Dermis microvascular lymphatic vessel endothelial cell (primary cell): Measurements from ENCODE around the gene DLGAP4. TPM values are rescaled to one million over a fixed set of nuclear protein-coding genes. Genes with fewer than 3 reads are reported as not detected.

Source experiments
- DNase-seq, 2 donors: peaks; one replicate each; pipeline versions ENCODE4 v3.0.0 to v3.0.0-alpha.2; 2010; ENCODE audit warnings: low read depth in 2 of 2
- total RNA-seq: library from RNA; depleted of rRNA; stranded (reverse); fragments of >200 nt; gene quantifications from 2 replicates; pipeline ENCODE4 v1.2.1, GENCODE V29; 2014

Gene DLGAP4
- total RNA-seq, 1 donor from 2014 or later, result 7.8 TPM

DNA sequence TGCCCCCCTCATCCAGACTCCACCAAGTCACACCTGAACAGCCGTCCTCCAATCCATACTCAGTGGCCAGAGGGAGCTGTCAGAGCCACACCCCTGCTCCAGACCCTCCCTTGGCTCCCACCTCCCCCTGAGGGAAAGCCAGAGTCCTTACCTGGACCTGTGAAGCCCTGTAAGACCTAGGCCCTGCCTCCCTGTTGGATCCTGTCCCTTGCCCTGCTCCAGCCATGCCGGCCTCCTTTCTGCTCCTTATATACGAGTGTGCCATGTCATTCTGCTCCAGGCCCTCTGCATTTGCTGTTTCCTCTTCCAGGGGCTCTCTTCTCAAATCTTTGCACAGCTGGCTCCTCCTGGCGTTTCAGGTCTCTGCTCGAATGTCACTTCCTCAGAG, 134.9 kb downstream of the DLGAP4 start:
- no peak for DNase-seq

DNA sequence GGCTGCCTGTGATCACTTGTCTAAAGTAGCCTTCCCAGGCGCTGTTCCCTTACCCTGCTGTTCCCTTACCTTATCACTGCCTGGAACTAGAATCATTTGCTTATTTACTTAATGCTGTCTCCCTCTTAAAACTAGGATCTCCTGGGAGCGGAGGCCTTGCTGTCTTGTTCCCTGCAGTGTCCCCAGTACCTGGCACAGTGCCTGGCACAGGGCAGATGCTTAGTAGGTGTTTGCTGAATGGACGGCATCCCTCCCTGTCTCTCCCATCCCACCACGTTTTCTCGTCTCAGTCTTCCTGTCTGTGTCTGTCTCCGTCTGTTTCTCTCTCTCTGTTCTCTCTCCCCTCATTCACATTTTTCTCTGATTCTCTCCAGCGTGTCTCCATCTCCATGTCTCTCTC, 135.3 kb downstream of the DLGAP4 start:
- DNase-seq, result no peak

DNA sequence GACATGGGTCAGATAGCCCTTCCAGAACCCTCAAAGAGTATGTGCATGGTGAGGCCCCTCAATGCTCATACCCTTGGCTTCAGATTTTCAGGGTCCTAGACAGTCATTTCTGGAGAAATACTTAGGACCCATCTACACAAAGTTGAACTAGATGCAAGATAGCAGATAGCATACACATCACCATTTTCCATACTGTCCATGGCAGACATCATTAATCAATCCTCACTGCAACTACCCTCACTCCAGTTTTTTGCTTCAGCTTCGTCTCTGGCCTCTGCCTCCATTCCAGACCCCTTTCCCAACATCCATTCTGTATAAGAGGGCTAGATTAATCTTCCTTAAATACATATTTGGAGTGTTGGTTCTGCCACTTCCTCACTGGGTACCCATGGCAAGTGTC, 139.7 kb downstream of the DLGAP4 start:
- no peak for DNase-seq

DNA sequence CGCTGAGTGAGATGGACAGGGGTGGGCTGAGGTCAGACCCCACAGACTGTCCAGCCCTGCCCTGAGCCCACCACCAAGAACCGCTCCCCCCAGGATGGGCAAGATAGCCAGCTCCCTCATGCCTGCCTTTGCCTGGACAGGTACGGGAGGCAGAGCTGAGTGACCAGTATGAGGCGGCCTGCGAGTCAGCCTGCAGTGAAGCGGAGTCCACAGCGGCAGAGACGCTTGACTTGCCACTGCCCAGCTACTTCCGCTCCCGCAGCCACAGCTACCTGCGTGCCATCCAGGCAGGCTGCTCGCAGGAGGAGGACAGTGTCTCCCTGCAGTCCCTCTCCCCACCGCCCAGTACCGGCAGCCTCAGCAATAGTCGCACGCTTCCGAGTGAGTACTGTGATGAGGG, 140.4 kb downstream of the DLGAP4 start:
- DNase-seq, result no peak

DNA sequence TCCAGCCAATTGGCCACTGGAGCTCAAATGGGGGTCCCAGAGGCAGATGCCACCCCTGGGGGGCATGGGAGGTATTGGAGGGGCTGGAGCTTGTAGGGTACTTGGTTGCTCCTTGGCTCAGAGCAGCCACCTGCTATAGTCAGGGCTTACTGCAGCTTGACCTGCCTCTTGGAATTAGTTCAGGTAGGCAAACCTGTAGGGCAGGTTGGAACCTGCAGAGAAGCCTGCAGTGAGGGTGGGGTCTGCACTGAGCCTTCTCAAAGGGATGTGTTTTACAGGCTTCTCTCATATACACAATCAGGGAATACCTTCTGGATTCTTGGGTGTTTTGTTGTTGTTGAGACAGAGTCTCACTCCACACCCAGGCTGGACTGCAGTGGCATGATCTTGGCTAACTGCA, 141.0 kb downstream of the DLGAP4 start:
- DNase-seq, result no peak

DNA sequence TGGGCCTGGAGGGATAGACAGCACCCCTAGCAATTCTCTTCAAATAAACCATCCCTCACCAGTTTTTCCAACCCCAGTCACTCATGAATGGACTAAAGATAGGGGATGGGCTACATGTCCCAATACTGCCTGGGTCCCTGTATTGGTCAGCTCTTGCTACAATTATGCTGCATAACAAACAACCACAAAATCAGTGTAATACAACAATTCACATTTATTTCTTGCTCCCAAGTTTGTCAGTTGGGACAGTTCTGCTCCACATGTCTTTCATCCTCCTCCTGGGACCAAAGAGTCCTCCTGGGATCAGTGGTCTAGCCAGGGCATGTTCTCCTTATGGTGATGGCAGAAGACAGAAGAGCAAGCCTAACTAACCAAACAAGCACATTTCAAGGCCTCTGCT, 143.5 kb downstream of the DLGAP4 start:
- DNase-seq, result no peak

DNA sequence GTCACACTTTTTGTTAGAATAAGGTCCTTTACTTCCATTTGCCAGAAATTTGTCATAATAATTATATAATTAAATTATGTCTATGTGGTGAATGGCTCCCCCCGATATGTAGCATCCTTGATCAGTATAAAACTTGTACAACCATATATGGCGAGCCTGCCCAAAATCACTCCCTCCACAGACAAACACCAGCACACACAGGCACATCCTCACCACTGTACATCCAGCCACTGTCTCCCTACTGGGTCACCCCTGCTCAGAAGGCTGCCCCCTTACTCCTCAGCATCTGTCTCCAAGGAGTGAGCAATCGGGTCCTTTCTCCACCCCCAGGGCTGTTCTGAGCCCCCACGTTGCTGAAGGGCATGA, 148.2 kb downstream of the DLGAP4 start:
- no peak for DNase-seq

DNA sequence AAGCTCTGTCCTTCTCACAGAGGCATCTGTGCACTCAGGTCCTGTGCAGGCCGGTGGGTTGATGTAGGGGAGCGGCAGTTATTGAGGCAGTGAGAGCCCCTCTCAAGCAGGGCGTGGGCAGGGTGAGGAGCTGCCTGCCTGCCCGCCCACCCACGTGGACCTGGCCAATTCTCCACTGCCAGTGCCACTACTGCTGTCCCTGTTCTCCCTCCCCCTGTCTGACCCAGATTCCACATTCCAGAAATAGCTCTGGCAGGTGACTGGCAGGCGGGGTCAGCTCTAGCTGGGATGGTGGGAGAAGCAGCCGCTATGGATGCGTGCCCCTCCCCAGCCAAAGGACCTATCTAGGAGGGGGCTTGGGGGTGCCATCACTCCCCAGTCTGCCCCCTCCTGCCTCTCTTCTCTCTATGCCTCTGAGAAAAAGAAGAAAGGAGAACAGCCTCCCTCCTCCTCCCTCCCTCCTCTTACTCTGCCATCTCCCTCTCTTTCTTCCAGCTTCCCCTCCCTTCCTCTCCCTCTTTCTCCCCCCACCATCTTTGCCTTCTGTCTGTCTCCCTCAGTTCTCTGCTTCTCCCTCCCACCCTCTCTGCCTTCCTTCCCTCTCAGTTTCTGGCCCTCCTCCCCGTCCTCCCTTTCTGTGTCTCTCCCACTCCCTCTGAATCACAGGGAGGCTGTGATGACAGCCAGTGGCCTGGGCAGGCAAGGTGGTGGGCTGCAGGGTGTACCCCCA, 148.7 kb downstream of the DLGAP4 start:
- no peak for DNase-seq

DNA sequence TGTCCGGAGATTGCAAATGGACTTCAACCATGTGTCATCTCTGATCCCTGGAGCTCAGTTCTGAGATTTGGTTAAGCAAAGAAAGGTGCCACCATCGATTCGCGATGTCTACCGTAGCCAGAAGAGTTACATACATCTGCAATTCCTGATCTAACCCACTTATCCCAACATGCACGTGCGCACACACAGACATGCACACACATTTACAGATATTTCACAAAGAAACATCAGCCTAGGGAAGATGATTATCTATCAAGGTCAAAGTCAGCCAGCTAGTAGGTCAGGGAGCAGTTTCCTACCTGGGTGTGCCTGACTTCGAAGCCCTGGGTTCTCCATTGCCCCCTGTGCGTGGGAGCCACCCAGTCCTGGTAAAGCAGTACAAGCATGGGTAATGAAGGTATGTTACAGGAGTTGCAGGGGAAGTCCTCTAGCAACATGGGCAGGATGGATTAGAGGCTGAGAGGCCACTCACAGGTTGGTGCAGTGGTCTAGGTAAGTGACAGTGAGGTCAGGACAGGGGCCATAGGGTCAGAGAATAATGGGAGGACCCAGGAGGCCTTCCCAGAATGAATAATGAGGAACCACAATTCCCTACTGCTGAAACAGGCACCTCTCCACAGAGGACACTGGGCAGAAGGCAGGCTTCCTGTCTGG, 150.0 kb downstream of the DLGAP4 start:
- no peak for DNase-seq

DNA sequence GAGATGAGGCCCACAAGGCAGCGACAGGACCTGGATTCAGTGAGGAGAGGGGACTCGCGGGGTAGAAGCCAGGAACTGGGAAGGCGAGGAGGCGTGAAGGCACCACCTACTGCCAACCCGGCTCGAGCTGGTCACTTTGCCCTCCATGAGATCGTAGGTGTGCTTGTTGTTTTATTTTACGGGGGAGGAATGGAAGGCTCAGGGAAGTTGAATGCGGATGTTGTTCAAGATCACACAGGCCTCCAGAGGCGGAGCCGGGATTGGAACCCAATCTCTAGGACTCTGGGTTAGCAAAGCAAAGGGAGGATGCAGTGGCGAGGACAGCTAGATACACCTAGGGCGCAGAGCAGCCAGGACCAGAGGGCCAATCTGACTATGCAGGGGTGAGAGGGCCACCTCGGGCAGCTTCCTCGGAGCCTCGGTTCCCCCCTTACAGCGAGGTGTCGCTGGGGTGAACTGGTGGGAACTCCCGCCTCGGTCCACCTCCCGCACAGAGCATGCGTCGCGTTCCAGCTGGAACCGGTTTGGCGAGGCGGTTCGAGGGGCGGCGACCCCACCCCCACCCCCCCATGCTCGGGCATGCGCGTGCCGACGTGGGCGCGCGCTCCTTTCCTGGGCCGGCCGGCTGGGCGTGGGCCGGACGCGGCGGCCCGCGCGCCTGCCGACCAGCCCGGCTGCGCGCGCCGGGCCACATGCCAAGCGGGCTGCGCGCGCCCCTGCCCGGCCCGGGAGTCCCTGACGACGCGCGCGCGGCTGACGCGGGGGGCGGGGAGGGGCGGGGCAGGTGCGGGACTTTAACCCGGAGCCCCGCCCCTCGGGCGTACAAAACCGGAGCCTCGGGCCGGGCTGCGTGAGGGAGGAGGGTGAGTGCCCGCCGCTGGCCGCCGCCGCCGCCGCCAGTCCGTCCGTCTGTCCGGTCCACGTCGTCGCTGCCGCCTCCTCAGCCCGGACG, 154.8 kb downstream of the DLGAP4 start:
- peak; percentile 80 to 92 for DNase-seq

DNA sequence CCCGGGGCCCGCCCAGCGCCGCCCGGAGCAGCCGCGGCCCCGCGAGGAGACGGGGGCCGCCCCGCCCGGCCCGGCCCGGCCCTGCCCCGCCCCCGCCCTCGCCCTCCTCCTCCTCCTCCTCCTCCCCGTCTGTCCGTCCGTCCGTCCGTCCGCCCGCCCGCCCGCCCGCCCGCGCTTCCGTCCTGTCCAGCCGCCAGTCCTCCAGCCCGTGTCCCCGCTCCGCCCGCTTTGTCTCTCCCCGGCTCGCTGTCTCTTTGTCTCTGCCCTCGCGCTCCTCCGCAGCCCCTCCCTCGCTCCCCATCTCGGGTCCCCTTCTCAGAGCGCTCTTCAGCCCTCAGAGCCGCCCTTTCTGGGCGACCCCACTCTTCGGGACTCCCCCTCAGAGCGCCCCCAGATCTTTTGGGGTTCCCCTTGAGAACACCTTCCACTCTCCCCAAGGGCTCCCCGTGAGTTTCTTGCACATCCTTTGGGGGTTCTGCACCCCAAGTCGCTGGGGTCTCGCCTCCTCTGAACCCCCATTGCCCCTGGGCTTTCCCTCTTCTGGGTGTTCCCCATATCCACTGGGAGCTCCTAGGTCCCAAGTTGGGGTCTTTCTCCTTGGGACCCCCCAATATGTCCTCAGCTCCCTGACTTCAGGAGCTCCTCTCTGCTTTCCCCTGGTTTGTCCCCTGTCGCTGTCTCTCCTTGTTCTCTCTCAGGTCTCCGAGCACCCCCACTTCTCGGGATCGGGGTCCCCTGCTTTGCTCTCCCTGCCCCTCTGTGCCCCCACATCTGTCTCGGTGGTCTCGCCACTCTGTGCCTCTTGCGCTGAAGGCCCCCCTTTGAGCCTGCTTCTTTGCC, 155.7 kb downstream of the DLGAP4 start:
- DNase-seq, result peak; percentile 23 to 70

DNA sequence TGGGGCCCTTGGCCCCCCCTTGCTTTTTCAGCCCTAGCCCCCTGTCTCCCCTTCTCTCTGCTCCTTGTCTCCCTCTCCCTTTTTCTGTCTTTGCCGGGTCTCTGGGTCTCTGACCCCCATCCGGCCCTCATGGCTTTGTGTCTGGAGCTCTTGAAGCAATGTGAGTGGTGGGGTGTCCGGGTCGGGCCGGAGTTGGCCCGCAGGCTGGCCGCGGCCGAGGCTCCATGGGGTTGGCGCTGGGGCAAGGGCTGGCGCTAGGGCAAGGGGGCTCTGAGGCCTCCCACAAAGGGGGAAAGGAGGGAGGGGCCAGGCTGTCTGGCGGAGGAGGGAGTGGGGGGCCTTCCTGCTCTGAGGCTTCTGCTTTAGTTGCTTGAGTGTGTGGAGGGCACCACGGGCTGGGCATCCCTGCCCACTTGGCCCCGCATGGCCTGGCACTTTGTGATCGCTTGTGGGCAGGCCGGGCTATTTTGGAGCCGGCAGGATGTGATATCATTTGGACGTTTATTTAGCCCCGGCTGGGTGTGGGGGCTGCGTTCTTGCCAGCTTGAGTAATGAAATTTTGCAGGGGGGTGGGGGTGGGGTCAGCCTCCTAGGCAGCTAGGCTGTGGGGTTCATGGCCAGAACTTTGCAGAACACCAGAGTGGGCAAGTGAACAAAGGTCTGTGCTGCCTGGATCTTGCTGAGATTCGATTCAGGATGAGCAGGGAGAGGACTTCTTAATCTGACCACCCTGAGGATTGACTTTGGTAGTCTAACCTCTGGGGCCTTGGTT, 156.5 kb downstream of the DLGAP4 start:
- DNase-seq, result peak; percentile 36 to 72

DNA sequence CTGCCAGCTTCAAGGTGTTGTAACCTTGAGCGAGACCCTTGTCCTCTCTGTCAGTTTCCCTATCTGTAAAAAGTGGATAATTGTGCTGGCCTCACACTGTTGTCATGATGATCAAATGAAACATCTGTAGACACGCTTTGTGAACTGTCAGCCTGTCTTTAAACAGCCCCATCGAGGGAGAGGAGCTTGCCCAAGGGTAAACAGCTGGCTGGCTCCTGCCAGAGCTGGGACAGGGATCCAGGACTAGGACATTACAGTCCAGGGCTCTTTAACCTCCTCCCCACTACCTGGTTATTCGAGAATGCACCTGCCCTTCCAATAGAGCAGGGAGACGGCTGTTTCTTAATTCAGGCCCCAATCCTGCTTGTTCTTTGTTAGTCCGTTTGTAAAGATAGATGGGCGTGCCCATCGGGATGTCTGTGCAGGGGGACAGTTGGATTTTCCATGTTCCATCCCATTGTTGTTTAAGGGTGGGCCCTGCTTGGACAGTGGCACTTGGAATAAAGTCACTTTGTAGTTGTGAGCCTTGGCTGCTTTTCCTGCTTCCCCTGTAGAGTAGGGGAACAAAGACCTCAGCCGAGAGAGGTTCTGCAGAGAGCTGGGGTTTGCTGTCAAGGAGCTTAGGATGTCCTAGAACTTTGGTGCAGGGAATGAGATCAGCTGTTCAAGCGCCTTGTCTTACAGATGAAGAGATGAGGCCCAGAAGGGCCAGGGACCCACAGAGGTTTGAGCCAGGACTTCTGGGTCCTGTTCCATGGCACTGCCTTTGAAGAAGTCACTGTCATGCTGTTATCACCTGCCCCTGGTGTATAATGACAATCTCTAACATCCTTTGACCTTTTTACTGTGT, 157.3 kb downstream of the DLGAP4 start:
- no peak for DNase-seq

DNA sequence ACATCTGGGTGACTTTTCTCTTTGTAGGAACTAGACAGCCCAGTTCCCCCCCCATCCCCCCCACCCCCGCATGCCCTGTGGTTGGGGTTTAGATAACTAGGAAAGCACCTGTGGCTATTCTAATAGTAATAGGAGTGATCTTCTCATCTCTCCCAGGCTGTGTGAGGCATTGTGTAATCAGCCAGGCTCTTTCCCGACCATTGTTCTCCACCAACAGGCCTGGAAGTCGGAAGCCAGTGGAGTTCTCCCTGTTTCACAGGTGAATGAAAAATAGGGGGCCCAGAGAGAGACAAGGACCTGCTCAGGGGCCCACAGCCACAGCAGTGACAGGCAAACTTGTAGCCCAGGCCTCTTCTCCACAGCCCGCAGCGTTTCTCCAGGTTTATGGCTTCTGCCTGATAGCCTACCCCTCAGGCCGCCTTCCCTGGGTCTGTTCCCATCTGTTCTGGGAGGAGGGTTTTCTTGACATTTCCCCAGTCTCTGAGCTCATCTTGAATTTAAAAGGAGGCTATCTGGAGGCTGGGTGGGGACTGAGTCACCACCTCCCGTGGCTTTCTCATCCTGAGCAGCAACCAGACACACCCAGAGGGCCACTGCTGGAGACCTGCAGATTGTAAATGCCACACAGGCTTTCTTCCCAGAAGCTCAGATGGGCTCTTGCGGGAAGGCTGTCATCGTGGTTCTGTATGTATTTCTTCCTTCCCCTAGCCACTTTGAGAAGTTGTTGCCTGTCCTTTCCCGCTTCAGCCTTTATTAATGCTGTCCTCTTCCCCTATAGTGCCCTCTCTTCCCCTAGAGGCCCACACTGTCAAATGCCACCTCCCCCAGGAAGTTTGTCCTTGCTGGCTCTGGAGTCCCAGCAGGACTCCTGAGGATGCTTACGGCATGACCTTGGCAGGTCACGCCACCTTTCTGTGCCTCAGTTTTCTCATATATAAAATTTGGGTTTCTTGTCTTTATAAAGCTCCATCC, 159.3 kb downstream of the DLGAP4 start:
- DNase-seq, result peak in 1 of 2 donors; percentile 67

DNA sequence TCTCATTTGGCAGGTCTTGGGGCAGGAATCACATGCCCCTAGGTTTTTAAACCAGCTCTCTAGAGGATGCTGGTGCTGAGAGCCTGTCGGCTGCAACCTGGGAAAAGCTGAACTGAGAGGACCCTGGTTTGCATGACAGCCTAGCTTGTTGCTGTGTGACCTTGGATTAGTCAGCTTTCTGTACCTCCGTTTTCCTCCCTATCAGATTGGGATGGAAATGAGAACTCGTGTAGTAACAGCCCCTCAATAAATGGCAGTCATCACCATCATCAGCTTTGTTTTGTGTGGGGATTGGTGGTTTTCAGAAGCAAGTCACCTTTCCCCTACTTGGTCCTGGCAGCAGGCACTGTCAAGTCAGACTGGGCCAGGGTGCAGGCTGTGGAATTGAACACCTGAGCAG, 159.9 kb downstream of the DLGAP4 start:
- DNase-seq, result no peak

DNA sequence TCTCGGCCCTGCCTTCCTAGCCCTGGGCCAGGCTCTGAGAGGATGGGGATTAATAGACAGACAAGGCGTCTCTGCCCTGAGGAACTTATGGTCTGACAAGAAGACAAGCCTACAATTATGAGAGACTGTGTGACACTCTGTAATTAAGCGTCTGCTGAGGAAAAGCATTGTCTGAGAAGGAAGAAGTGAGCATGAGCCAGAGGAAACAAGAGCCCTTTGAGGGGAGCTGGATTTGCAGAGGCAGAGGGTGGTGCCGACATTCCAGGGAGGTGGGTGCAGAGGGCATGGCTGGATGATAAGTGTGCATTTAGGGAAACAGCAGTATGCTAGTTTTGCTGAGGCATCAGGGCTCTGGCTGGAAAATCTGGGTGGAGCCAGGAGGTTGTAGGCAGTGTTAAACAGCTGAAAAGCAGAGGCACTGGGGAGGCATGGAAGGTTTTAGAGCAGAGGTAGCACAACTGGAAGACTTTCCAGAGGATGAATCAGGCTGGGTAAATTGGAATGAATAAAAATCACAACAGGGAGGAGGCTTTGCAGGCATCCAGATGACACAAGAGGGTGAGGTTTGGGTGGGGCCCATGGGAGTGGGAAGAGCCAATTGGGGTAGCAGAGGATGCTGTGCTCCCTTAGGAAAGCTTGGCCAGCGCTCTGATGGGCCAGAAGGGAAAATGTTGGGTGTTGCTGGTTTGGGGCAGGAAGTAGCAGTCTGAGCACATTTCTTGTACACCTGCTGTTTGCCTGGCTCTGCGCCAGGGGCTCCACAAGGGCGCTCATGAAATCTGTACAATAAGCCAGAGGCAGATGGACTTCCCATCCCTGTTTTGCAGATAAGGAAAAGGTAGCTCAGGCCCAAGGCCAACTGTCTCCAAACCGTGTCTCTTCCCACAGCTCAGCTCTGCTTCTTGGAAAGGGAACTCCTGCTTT, 161.2 kb downstream of the DLGAP4 start:
- peak; percentile 52 to 71 for DNase-seq
